ENCODE results near the gene AGBL1.

Gene AGBL1

GRCh38 chr15:86079508-86080266, at the start of gene AGBL1:
TSS of gene AGBL1 (plus strand) at chr15:86079871.
- DNase-seq = no peak

GRCh38 chr15:86034904-86035303, 44.8 kb upstream of the AGBL1 start:
- DNase-seq = no peak

- no peak for DNase-seq
These were observed 43.4 kb upstream of the AGBL1 start for GRCh38 chr15:86036243-86036642.

GRCh38 chr15:86038491-86038890, 41.2 kb upstream of the AGBL1 start:
- no peak for DNase-seq

GRCh38 chr15:86040356-86041033, 39.2 kb upstream of the AGBL1 start:
- no peak for DNase-seq

GRCh38 chr15:86041399-86041798, 38.3 kb upstream of the AGBL1 start:
- DNase-seq = no peak

- no peak for DNase-seq
These were observed 37.4 kb upstream of the AGBL1 start for GRCh38 chr15:86042226-86042625.

GRCh38 chr15:86044981-86045380, 34.7 kb upstream of the AGBL1 start:
- no peak for DNase-seq

GRCh38 chr15:86054338-86054737, 25.3 kb upstream of the AGBL1 start:
- no peak for DNase-seq

GRCh38 chr15:86055688-86056087, 24.0 kb upstream of the AGBL1 start:
- DNase-seq = no peak

GRCh38 chr15:86059851-86060250, 19.8 kb upstream of the AGBL1 start:
- DNase-seq = no peak

- DNase-seq = no peak
These were observed 19.0 kb upstream of the AGBL1 start for GRCh38 chr15:86060674-86061073.

GRCh38 chr15:86061581-86061980, 18.1 kb upstream of the AGBL1 start:
- no peak for DNase-seq

GRCh38 chr15:86062646-86063243, 16.9 kb upstream of the AGBL1 start:
- no peak for DNase-seq

GRCh38 chr15:86063356-86064095, 16.1 kb upstream of the AGBL1 start:
- no peak for DNase-seq

- no peak for DNase-seq
These were observed 15.3 kb upstream of the AGBL1 start for GRCh38 chr15:86064326-86064725.

- DNase-seq = no peak
These were observed 13.4 kb upstream of the AGBL1 start for GRCh38 chr15:86066174-86066834.

- DNase-seq = no peak
These were observed 6.4 kb upstream of the AGBL1 start for GRCh38 chr15:86073281-86073680.

- no peak for DNase-seq
These were observed 3.2 kb upstream of the AGBL1 start for GRCh38 chr15:86076468-86076867.

- no peak for DNase-seq
These were observed 2.6 kb upstream of the AGBL1 start for GRCh38 chr15:86077070-86077469.

- DNase-seq = no peak
These were observed 631 bp downstream of the AGBL1 start for GRCh38 chr15:86080302-86080701.

- no peak for DNase-seq
These were observed 3.1 kb downstream of the AGBL1 start for GRCh38 chr15:86082619-86083380.
